ENCODE data around the gene KCNJ1. TPM values are rescaled to one million over a fixed set of nuclear protein-coding genes. Genes with fewer than 3 reads are reported as not detected.
A peak's percentile ranks its signal among the peaks of the same experiment; 100 is the strongest.

The KCNJ1 gene
- total RNA-seq, 2 experiments from 2014 or later = not detected

- H3K9me3 Mint-ChIP-seq = no peaks in the 10 kb centered on the region
- H3K4me3 Mint-ChIP-seq = no peak overlapping the region
- no peak for DNase-seq
- H3K36me3 Mint-ChIP-seq = no peaks in the 10 kb centered on the region
- no peak overlapping the region for H3K27ac Mint-ChIP-seq
- H3K4me1 Mint-ChIP-seq = peaks cover 3% of the 10 kb centered on the region
- no peaks in the 10 kb centered on the region for H3K27me3 Mint-ChIP-seq
Observed at GRCh38 chr11:128856241-128856640, 10.9 kb downstream of the KCNJ1 start.

GRCh38 chr11:128854841-128855240, 12.3 kb downstream of the KCNJ1 start:
- no peaks in the 10 kb centered on the region for H3K36me3 Mint-ChIP-seq
- no peaks in the 10 kb centered on the region for H3K27me3 Mint-ChIP-seq
- H3K4me1 Mint-ChIP-seq = no peaks in the 10 kb centered on the region
- no peak for DNase-seq
- no peak overlapping the region for H3K27ac Mint-ChIP-seq
- no peaks in the 10 kb centered on the region for H3K9me3 Mint-ChIP-seq
- no peak overlapping the region for H3K4me3 Mint-ChIP-seq

- no peak overlapping the region for H3K27ac Mint-ChIP-seq
- H3K27me3 Mint-ChIP-seq = no peaks in the 10 kb centered on the region
- no peaks in the 10 kb centered on the region for H3K9me3 Mint-ChIP-seq
- DNase-seq = no peak
- no peaks in the 10 kb centered on the region for H3K36me3 Mint-ChIP-seq
- no peaks in the 10 kb centered on the region for H3K4me1 Mint-ChIP-seq
- H3K4me3 Mint-ChIP-seq = no peak overlapping the region
Observed at GRCh38 chr11:128853559-128853958, 13.5 kb downstream of the KCNJ1 start.

- H3K4me1 Mint-ChIP-seq = no peaks in the 10 kb centered on the region
- no peak for DNase-seq
- no peaks in the 10 kb centered on the region for H3K27me3 Mint-ChIP-seq
- H3K9me3 Mint-ChIP-seq = no peaks in the 10 kb centered on the region
- no peak overlapping the region for H3K27ac Mint-ChIP-seq
- no peak overlapping the region for H3K4me3 Mint-ChIP-seq
- H3K36me3 Mint-ChIP-seq = no peaks in the 10 kb centered on the region
Observed at GRCh38 chr11:128852327-128853023, 14.6 kb downstream of the KCNJ1 start.

GRCh38 chr11:128848815-128849455, 18.2 kb downstream of the KCNJ1 start:
- H3K9me3 Mint-ChIP-seq = no peaks in the 10 kb centered on the region
- H3K4me1 Mint-ChIP-seq = peaks cover 10% of the 10 kb centered on the region
- DNase-seq = peak; percentile 63
- H3K27ac Mint-ChIP-seq = no peak overlapping the region
- H3K27me3 Mint-ChIP-seq = no peaks in the 10 kb centered on the region
- no peaks in the 10 kb centered on the region for H3K36me3 Mint-ChIP-seq
- H3K4me3 Mint-ChIP-seq = no peak overlapping the region

GRCh38 chr11:128846985-128847384, 20.1 kb downstream of the KCNJ1 start:
- no peaks in the 10 kb centered on the region for H3K27me3 Mint-ChIP-seq
- no peak for DNase-seq
- H3K36me3 Mint-ChIP-seq = no peaks in the 10 kb centered on the region
- peaks cover 15% of the 10 kb centered on the region for H3K4me1 Mint-ChIP-seq
- H3K9me3 Mint-ChIP-seq = no peaks in the 10 kb centered on the region
- no peak overlapping the region for H3K4me3 Mint-ChIP-seq
- no peak overlapping the region for H3K27ac Mint-ChIP-seq

GRCh38 chr11:128845334-128845780, 21.7 kb downstream of the KCNJ1 start:
- Mint-ChIP-seq H3K27ac (peak overlapping the region; percentile 11), H3K4me3 (no peak overlapping the region), H3K4me1 (peaks cover 18% of the 10 kb centered on the region), H3K27me3 (no peaks in the 10 kb centered on the region), H3K9me3 (no peaks in the 10 kb centered on the region), H3K36me3 (no peaks in the 10 kb centered on the region)
- DNase-seq = no peak

- no peak for DNase-seq
- Mint-ChIP-seq H3K27me3 (no peaks in the 10 kb centered on the region), H3K4me1 (peaks cover 26% of the 10 kb centered on the region), H3K4me3 (no peak overlapping the region), H3K27ac (no peak overlapping the region), H3K9me3 (no peaks in the 10 kb centered on the region), H3K36me3 (peaks cover 5% of the 10 kb centered on the region)
Observed at GRCh38 chr11:128843198-128843785, 23.8 kb downstream of the KCNJ1 start.

- no peak for DNase-seq
- no peaks in the 10 kb centered on the region for H3K27me3 Mint-ChIP-seq
- H3K27ac Mint-ChIP-seq = peak overlapping the region; percentile 38
- H3K36me3 Mint-ChIP-seq = peaks cover 5% of the 10 kb centered on the region
- H3K9me3 Mint-ChIP-seq = no peaks in the 10 kb centered on the region
- no peak overlapping the region for H3K4me3 Mint-ChIP-seq
- H3K4me1 Mint-ChIP-seq = peaks cover 34% of the 10 kb centered on the region
Observed at GRCh38 chr11:128841461-128842072, 25.5 kb downstream of the KCNJ1 start.

GRCh38 chr11:128840783-128841182, 26.3 kb downstream of the KCNJ1 start:
- no peak overlapping the region for H3K4me3 Mint-ChIP-seq

GRCh38 chr11:128840137-128840536, 27.0 kb downstream of the KCNJ1 start:
- H3K36me3 Mint-ChIP-seq = peaks cover 5% of the 10 kb centered on the region
- DNase-seq = no peak
- H3K27me3 Mint-ChIP-seq = no peaks in the 10 kb centered on the region
- no peak overlapping the region for H3K4me3 Mint-ChIP-seq
- H3K27ac Mint-ChIP-seq = no peak overlapping the region
- H3K9me3 Mint-ChIP-seq = no peaks in the 10 kb centered on the region
- peaks cover 25% of the 10 kb centered on the region for H3K4me1 Mint-ChIP-seq

More at GRCh38 chr11:128840783-128841182, 26.3 kb downstream of the KCNJ1 start:
- peaks cover 32% of the 10 kb centered on the region for H3K4me1 Mint-ChIP-seq
- no peak overlapping the region for H3K27ac Mint-ChIP-seq
- no peak for DNase-seq
- peaks cover 5% of the 10 kb centered on the region for H3K36me3 Mint-ChIP-seq
- no peaks in the 10 kb centered on the region for H3K27me3 Mint-ChIP-seq
- no peaks in the 10 kb centered on the region for H3K9me3 Mint-ChIP-seq

GRCh38 chr11:128839081-128839480, 28.0 kb downstream of the KCNJ1 start:
- no peak for DNase-seq
- Mint-ChIP-seq H3K4me1 (peaks cover 24% of the 10 kb centered on the region), H3K9me3 (no peaks in the 10 kb centered on the region), H3K27ac (no peak overlapping the region), H3K4me3 (no peak overlapping the region), H3K36me3 (peaks cover 5% of the 10 kb centered on the region), H3K27me3 (no peaks in the 10 kb centered on the region)

GRCh38 chr11:128837627-128838026, 29.5 kb downstream of the KCNJ1 start:
- no peaks in the 10 kb centered on the region for H3K27me3 Mint-ChIP-seq
- H3K4me3 Mint-ChIP-seq = no peak overlapping the region
- H3K9me3 Mint-ChIP-seq = no peaks in the 10 kb centered on the region
- peaks cover 5% of the 10 kb centered on the region for H3K36me3 Mint-ChIP-seq
- DNase-seq = no peak
- H3K4me1 Mint-ChIP-seq = peaks cover 22% of the 10 kb centered on the region
- H3K27ac Mint-ChIP-seq = no peak overlapping the region

- H3K9me3 Mint-ChIP-seq = no peaks in the 10 kb centered on the region
- H3K27ac Mint-ChIP-seq = no peak overlapping the region
- H3K4me3 Mint-ChIP-seq = no peak overlapping the region
- peaks cover 5% of the 10 kb centered on the region for H3K36me3 Mint-ChIP-seq
- peaks cover 23% of the 10 kb centered on the region for H3K4me1 Mint-ChIP-seq
- DNase-seq = no peak
- no peaks in the 10 kb centered on the region for H3K27me3 Mint-ChIP-seq
Observed at GRCh38 chr11:128835741-128836430, 31.2 kb downstream of the KCNJ1 start.

GRCh38 chr11:128834157-128834556, 32.9 kb downstream of the KCNJ1 start:
- DNase-seq = no peak
- Mint-ChIP-seq H3K36me3 (no peaks in the 10 kb centered on the region), H3K27ac (no peak overlapping the region), H3K4me3 (no peak overlapping the region), H3K27me3 (no peaks in the 10 kb centered on the region), H3K4me1 (peaks cover 28% of the 10 kb centered on the region), H3K9me3 (no peaks in the 10 kb centered on the region)
